GM12872 (cell line): ENCODE measurements around the gene PDZD2.

Experiments
- CTCF ChIP-seq: IDR thresholded peaks from 3 replicates; pipeline ENCODE4 v1.5.1; 2011; ENCODE audit warnings: low read depth, mild to moderate bottlenecking, low read length, moderate library complexity; ENCODE audit not compliant: insufficient read depth

PDZD2 gene

GRCh38 chr5:31794009-31794408 is 155.1 kb downstream of the PDZD2 start:
- no peak for TF ChIP-seq CTCF

DNA sequence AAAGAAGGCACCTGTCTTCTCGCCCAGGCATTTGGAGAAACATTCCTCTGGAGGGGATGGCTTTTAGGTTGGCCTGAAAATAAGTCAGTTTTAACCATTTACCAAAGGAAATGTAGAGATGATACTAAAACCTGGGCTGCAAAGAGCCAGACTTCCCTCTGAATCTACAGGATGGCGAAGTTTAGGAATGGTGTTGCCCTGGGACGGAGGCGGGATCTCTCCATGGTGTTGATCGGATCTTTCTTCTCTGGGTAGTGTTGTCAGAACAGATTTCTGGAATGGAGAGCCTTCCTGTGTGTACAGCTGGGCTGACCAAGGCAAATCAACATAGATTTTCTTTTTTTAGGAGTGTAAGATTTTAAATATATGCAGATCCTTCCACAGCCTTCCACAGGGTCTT is 159.2 kb downstream of the PDZD2 start:
- no peak for TF ChIP-seq CTCF

DNA sequence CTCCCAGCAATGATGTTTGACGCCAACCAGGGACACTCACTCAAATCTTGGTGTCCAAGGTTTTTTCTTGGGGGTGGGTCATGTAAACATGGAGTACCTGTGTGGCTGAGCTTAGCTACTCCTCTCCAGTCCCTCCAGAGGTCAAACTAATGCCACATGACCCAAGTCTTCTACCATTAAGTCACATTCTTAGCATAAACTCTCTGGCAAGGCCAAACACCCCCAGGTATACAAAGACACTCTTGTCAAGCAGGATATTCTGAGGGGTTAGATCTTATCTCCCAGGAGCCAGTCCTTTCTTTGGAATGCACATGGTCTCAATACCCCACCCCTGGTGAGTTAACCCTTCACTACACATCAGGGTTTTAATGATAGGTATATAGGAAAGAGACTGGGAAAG is 161.4 kb downstream of the PDZD2 start:
- TF ChIP-seq CTCF, result no peak

GRCh38 chr5:31805785-31806400 is 167.0 kb downstream of the PDZD2 start:
- no peak for TF ChIP-seq CTCF

DNA sequence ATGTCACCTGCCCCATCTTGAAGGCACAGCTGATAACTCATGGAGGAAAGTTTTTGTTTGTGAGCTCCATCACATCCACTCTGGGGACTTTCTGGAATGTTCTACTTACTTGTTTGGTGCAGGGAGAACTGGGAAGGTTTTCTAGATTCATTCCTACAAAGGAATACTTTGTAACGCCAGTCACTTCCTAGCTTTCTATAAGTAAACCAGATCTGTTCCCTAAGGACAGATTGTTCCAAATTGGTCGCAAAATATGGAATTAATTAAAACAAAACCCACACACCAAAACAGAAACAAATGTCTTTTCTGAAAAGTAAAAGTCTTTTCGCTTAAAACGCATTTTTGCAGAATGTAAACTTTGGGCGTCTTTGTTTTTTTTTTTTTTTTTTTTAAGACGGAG is 167.6 kb downstream of the PDZD2 start:
- TF ChIP-seq CTCF, result no peak

GRCh38 chr5:31807789-31808540 is 169.0 kb downstream of the PDZD2 start:
- no peak for TF ChIP-seq CTCF

- TF ChIP-seq CTCF, result peak; percentile 55
Observed at GRCh38 chr5:31809050-31809870, 170.3 kb downstream of the PDZD2 start.
